Astrocyte (in vitro differentiated cells and primary cell): ENCODE results near the gene NUP93. TPM values are rescaled to one million over a fixed set of nuclear protein-coding genes. Genes with fewer than 3 reads are reported as not detected.

Experiments
- DNase-seq: peaks from one replicate; pipeline ENCODE4 v3.0.0-alpha.2; 2010; ENCODE audit warnings: low read depth
- FAIRE-seq: peaks from 2 replicates; lab custom pipeline; 2011; peaks lifted over from hg19 to GRCh38; lab: Jason Lieb, UNC
- H2AFZ ChIP-seq: 2 replicates; pipeline ENCODE4 v1.6.0; 2012; ENCODE audit warnings: low read depth, low read length, inconsistent platforms
- H3K27ac ChIP-seq: 2 replicates; pipeline ENCODE4 v1.5.1; 2011; ENCODE audit warnings: low read depth, low read length, inconsistent platforms
- H3K27me3 ChIP-seq: 2 replicates; pipeline ENCODE4 v1.6.0; 2011; ENCODE audit warnings: low read length, inconsistent platforms; ENCODE audit not compliant: insufficient read depth
- H3K36me3 ChIP-seq: 2 replicates; pipeline ENCODE4 v1.5.1; 2011; ENCODE audit warnings: low read length, inconsistent platforms; ENCODE audit not compliant: insufficient read depth
- H3K4me1 ChIP-seq: 2 replicates; pipeline ENCODE4 v1.5.1; 2011; ENCODE audit warnings: low read length, inconsistent platforms; ENCODE audit not compliant: insufficient read depth
- H3K4me2 ChIP-seq: 2 replicates; pipeline ENCODE4 v1.6.0; 2012; ENCODE audit warnings: low read length, inconsistent platforms
- H3K4me3 ChIP-seq: 2 replicates; pipeline ENCODE4 v1.5.1; 2011; ENCODE audit warnings: low read depth, mild to moderate bottlenecking, low read length, inconsistent platforms; ENCODE audit not compliant: insufficient read depth
- H3K79me2 ChIP-seq: 2 replicates; pipeline ENCODE4 v1.6.0; 2012; ENCODE audit warnings: mild to moderate bottlenecking, low read length, inconsistent platforms; ENCODE audit not compliant: insufficient read depth
- H3K9ac ChIP-seq: 2 replicates; pipeline ENCODE4 v1.6.0; 2012; ENCODE audit warnings: mild to moderate bottlenecking, low read length, inconsistent platforms
- H3K9me3 ChIP-seq: 2 replicates; pipeline ENCODE4 v1.5.1; 2012; ENCODE audit warnings: low read depth, mild to moderate bottlenecking, low read length, inconsistent platforms; ENCODE audit not compliant: insufficient read depth
- H4K20me1 ChIP-seq: 2 replicates; pipeline ENCODE4 v1.6.0; 2012; ENCODE audit warnings: low read length, inconsistent platforms; ENCODE audit not compliant: insufficient read depth
- H3K27ac Mint-ChIP-seq: one replicate; pipeline ENCODE4 v1.8.0; 2021; ENCODE audit warnings: mild to moderate bottlenecking, mixed read lengths; ENCODE audit not compliant: unreplicated experiment
- H3K27me3 Mint-ChIP-seq: one replicate; pipeline ENCODE4 v1.8.0; 2021; ENCODE audit warnings: low read depth, mixed read lengths; ENCODE audit not compliant: unreplicated experiment
- H3K36me3 Mint-ChIP-seq: one replicate; pipeline ENCODE4 v1.8.0; 2021; ENCODE audit warnings: low read depth, mixed read lengths; ENCODE audit not compliant: unreplicated experiment
- H3K4me1 Mint-ChIP-seq: one replicate; pipeline ENCODE4 v1.8.0; 2021; ENCODE audit warnings: low read depth, mixed read lengths; ENCODE audit not compliant: unreplicated experiment
- H3K4me3 Mint-ChIP-seq: one replicate; pipeline ENCODE4 v1.8.0; 2021; ENCODE audit warnings: mild to moderate bottlenecking, moderate library complexity, mixed read lengths; ENCODE audit not compliant: unreplicated experiment
- H3K9me3 Mint-ChIP-seq: one replicate; pipeline ENCODE4 v1.8.0; 2021; ENCODE audit warnings: mild to moderate bottlenecking, mixed read lengths; ENCODE audit not compliant: unreplicated experiment
- EZH2 ChIP-seq: IDR thresholded peaks from 2 replicates; pipeline ENCODE4 v1.6.1; 2012; ENCODE audit warnings: mild to moderate bottlenecking, low read length, inconsistent platforms; ENCODE audit not compliant: insufficient read depth
- total RNA-seq: library from RNA; stranded (reverse); gene quantifications from 2 replicates; pipeline ENCODE4 v1.2.1, GENCODE V29; 2021
- TF ChIP-seq, protein P1 (sequence below): IDR thresholded peaks from 2 replicates; pipeline ENCODE4 v1.5.1; 2011; ENCODE audit warnings: low read depth, mild to moderate bottlenecking, inconsistent platforms, low read length, moderate library complexity; ENCODE audit not compliant: insufficient read depth

The NUP93 gene
- total RNA-seq, 1 donor from 2014 or later: 89.3 TPM

- FAIRE-seq: no peak
Observed at GRCh38 chr16:56776562-56776961, 46.6 kb downstream of the NUP93 start.

DNA sequence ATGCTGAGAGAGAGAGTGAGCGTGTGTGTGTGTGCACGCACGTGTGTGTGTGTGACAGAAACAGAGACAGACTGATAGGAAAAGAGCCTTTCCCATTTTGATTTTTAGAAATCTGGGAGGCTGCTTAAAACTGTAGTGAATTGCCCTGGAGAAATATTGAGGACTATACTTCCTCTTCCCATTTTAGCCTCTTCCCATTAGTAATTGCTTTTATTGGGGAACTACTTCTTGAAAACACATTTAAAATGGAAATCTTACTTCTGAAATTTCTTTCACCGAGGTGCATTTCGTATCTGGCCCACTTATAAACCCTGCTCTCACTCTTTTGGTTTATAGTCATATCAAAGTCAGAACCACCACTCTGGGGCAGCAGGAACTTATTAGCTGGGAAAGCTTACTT, 47.1 kb downstream of the NUP93 start:
- Histone ChIP-seq H3K4me1 (peaks cover 4% of the 10 kb centered on the region), H3K27me3 (no peaks in the 10 kb centered on the region), H3K4me2 (no peak overlapping the region), H3K9me3 (no peaks in the 10 kb centered on the region), H3K27ac (no peak overlapping the region), H3K36me3 (no peaks in the 10 kb centered on the region), H2AFZ (no peak overlapping the region), H4K20me1 (peaks cover 59% of the 10 kb centered on the region), H3K4me3 (no peak overlapping the region), H3K9ac (no peak overlapping the region), H3K79me2 (peaks cover 46% of the 10 kb centered on the region)
- peaks cover 41% of the 10 kb centered on the region for H3K4me1 Mint-ChIP-seq
- no peak overlapping the region for H3K27ac Mint-ChIP-seq
- H3K27me3 Mint-ChIP-seq: no peaks in the 10 kb centered on the region
- no peak for DNase-seq
- TF ChIP-seq, protein P1, sequence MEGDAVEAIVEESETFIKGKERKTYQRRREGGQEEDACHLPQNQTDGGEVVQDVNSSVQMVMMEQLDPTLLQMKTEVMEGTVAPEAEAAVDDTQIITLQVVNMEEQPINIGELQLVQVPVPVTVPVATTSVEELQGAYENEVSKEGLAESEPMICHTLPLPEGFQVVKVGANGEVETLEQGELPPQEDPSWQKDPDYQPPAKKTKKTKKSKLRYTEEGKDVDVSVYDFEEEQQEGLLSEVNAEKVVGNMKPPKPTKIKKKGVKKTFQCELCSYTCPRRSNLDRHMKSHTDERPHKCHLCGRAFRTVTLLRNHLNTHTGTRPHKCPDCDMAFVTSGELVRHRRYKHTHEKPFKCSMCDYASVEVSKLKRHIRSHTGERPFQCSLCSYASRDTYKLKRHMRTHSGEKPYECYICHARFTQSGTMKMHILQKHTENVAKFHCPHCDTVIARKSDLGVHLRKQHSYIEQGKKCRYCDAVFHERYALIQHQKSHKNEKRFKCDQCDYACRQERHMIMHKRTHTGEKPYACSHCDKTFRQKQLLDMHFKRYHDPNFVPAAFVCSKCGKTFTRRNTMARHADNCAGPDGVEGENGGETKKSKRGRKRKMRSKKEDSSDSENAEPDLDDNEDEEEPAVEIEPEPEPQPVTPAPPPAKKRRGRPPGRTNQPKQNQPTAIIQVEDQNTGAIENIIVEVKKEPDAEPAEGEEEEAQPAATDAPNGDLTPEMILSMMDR: no peak
- no peak for TF ChIP-seq EZH2
- no peak overlapping the region for H3K4me3 Mint-ChIP-seq
- FAIRE-seq: no peak
- no peaks in the 10 kb centered on the region for H3K9me3 Mint-ChIP-seq
- peaks cover 7% of the 10 kb centered on the region for H3K36me3 Mint-ChIP-seq

More at GRCh38 chr16:56776562-56776961, 46.6 kb downstream of the NUP93 start:
- Mint-ChIP-seq H3K4me3 (no peak overlapping the region), H3K36me3 (peaks cover 7% of the 10 kb centered on the region), H3K27ac (no peak overlapping the region), H3K9me3 (no peaks in the 10 kb centered on the region), H3K4me1 (peaks cover 41% of the 10 kb centered on the region), H3K27me3 (no peaks in the 10 kb centered on the region)
- H2AFZ ChIP-seq: no peak overlapping the region
- H3K27me3 ChIP-seq: no peaks in the 10 kb centered on the region
- no peak overlapping the region for H3K4me2 ChIP-seq
- H3K9me3 ChIP-seq: no peaks in the 10 kb centered on the region
- DNase-seq: no peak
- TF ChIP-seq, protein P1: no peak
- TF ChIP-seq EZH2: no peak
- H3K4me3 ChIP-seq: no peak overlapping the region
- H3K36me3 ChIP-seq: no peaks in the 10 kb centered on the region
- H3K4me1 ChIP-seq: peaks cover 4% of the 10 kb centered on the region
- peaks cover 50% of the 10 kb centered on the region for H3K79me2 ChIP-seq
- H3K9ac ChIP-seq: no peak overlapping the region
- H4K20me1 ChIP-seq: peaks cover 60% of the 10 kb centered on the region
- no peak overlapping the region for H3K27ac ChIP-seq

DNA sequence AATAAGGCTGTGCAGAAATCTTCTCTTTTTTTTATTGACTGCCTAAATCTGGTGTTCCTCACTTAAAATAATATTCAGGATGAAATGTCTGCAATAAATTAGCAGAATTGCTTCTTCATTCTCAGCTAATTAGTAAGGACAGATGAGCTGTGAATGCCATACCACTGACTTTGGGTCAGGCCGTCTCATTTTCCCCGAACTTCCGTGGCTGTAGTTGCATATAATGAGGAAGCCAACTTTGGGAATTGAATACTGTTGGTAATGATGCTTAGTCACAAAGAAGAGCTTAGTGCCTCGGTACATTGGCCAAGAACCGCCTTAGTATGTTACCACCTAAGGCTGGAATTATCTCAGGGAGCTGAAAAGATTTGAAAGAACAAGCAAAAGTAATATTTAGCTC, 47.6 kb downstream of the NUP93 start:
- Histone ChIP-seq H3K9ac (no peak overlapping the region), H3K27ac (no peak overlapping the region), H4K20me1 (peaks cover 56% of the 10 kb centered on the region), H2AFZ (no peak overlapping the region), H3K9me3 (no peaks in the 10 kb centered on the region), H3K36me3 (no peaks in the 10 kb centered on the region), H3K79me2 (peaks cover 41% of the 10 kb centered on the region), H3K4me3 (no peak overlapping the region), H3K4me1 (peaks cover 4% of the 10 kb centered on the region), H3K4me2 (no peak overlapping the region), H3K27me3 (no peaks in the 10 kb centered on the region)
- Mint-ChIP-seq H3K4me1 (peaks cover 37% of the 10 kb centered on the region), H3K36me3 (peaks cover 7% of the 10 kb centered on the region), H3K27me3 (no peaks in the 10 kb centered on the region), H3K9me3 (no peaks in the 10 kb centered on the region), H3K4me3 (no peak overlapping the region), H3K27ac (no peak overlapping the region)
- FAIRE-seq: peak; percentile 54
- DNase-seq: peak; percentile 46
- TF ChIP-seq EZH2: no peak
- TF ChIP-seq, protein P1: no peak
